Mucosa of descending colon (tissue), 3 donors: Measurements from ENCODE around the gene CCSER1. TPM values are rescaled to one million over a fixed set of nuclear protein-coding genes. Genes with fewer than 3 reads are reported as not detected.

Experiments used
- ATAC-seq: fragments of 200-7000 bp; cut with Tn5 transposase; one replicate; pipeline ENCODE4 v1.9.1; 2020; ENCODE audit warnings: mild to moderate bottlenecking, moderate library complexity
- DNase-seq, 3 donors: peaks; one replicate each; pipeline ENCODE4 v3.0.0-alpha.2; 2020
- H3K36me3 ChIP-seq: fragments of 200-600 bp; one replicate; pipeline ENCODE4 v1.8.0; 2021; ENCODE audit warnings: low read depth, mild to moderate bottlenecking
- H3K4me1 ChIP-seq: fragments of 200-600 bp; one replicate; pipeline ENCODE4 v1.8.0; 2021; ENCODE audit warnings: low read depth, mild to moderate bottlenecking
- H3K4me3 ChIP-seq: fragments of 200-600 bp; one replicate; pipeline ENCODE4 v1.8.0; 2021; ENCODE audit warnings: mild to moderate bottlenecking
- H3K9me3 ChIP-seq: fragments of 200-600 bp; one replicate; pipeline ENCODE4 v1.8.0; 2021; ENCODE audit warnings: mild to moderate bottlenecking
- intact Hi-C, 2 donors: fragments of 100-400 bp; cut with DNase I in 1 of 2; cut with micrococcal nuclease in 1 of 2; formaldehyde crosslinking; loops; one replicate each; pipeline versions ENCODE4 v1.11.0 to v1.11.1; 2022; cut with DNase I, micrococcal nuclease
- total RNA-seq, 3 donors: library from RNA; stranded (reverse); fragmentation: NEBNext Ultra II Directional in 2 of 3; extraction: Animal tissue kit (Norgen Biotek cat#: 25700) in 2 of 3; gene quantifications; one replicate each; pipeline versions ENCODE4 v1.2.1 to v1.2.4, GENCODE V29; 2021 to 2023
- TF ChIP-seq, protein P1 (sequence below): fragments of 200-600 bp; IDR thresholded peaks from one replicate; pipeline ENCODE4 v1.8.0; 2022; ENCODE audit warnings: antibody characterized with exemption, mild to moderate bottlenecking
- donor health status: DM: no; HTN: no; CAD: no; lungs with moderate emphysema.
- donor health status: DM: no; HTN: no; CAD: no.
- donor health status: DM: no; HTN: yes; CAD: no.

The CCSER1 gene
- total RNA-seq, 3 donors from 2014 or later, result 11.1 to 32.4 (median 13.3) TPM

DNA sequence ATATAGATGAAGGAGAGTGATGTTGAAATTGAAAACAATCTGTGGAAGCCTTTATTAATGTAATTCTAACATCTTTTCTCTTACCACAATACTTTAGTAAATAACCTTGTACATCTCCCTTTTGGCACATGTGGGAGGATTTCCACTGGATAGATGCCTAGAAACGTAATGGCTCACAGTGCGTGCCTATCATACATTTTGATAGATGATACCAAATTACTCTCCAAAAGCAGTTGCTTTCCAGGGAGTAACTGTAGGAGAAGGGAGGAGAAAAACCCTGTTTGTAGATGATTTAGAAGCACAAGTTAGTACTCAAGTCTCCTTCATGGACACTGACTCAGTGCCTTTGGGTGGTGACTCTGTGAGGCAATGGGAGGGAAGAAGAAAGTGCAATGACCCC is 476.3 kb downstream of the CCSER1 start:
- DNase-seq (no peak), ATAC-seq (no peak)
- Histone ChIP-seq H3K4me3 (no peak overlapping the region), H3K36me3 (no peaks in the 10 kb centered on the region), H3K9me3 (no peaks in the 10 kb centered on the region), H3K4me1 (no peaks in the 10 kb centered on the region)
- TF ChIP-seq, protein P1, sequence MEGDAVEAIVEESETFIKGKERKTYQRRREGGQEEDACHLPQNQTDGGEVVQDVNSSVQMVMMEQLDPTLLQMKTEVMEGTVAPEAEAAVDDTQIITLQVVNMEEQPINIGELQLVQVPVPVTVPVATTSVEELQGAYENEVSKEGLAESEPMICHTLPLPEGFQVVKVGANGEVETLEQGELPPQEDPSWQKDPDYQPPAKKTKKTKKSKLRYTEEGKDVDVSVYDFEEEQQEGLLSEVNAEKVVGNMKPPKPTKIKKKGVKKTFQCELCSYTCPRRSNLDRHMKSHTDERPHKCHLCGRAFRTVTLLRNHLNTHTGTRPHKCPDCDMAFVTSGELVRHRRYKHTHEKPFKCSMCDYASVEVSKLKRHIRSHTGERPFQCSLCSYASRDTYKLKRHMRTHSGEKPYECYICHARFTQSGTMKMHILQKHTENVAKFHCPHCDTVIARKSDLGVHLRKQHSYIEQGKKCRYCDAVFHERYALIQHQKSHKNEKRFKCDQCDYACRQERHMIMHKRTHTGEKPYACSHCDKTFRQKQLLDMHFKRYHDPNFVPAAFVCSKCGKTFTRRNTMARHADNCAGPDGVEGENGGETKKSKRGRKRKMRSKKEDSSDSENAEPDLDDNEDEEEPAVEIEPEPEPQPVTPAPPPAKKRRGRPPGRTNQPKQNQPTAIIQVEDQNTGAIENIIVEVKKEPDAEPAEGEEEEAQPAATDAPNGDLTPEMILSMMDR, result no peak
- intact Hi-C loops, result no loop called here

DNA sequence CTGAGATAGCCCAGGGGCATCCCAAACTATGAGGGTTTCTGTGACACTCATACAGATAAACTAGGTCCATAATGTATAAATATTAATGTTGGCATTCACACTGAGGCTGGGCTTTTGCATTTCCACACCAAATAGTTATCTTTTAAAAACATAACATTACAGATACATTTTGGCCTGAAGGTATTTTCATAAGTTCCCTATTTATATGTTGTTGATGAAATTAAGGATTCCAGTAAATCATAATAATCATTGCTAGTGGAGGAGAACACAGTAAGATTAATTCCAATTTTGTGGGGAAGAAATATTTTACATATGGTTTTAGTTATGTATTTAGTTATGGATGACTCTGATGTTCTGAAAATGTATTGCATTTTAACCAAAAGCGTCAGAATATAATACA is 479.6 kb downstream of the CCSER1 start:
- no peak for DNase-seq
- Histone ChIP-seq H3K9me3 (no peaks in the 10 kb centered on the region), H3K4me1 (no peaks in the 10 kb centered on the region), H3K4me3 (no peak overlapping the region), H3K36me3 (no peaks in the 10 kb centered on the region)
- no peak for ATAC-seq
- TF ChIP-seq, protein P1, result no peak
- intact Hi-C loops, result no loop called here

DNA sequence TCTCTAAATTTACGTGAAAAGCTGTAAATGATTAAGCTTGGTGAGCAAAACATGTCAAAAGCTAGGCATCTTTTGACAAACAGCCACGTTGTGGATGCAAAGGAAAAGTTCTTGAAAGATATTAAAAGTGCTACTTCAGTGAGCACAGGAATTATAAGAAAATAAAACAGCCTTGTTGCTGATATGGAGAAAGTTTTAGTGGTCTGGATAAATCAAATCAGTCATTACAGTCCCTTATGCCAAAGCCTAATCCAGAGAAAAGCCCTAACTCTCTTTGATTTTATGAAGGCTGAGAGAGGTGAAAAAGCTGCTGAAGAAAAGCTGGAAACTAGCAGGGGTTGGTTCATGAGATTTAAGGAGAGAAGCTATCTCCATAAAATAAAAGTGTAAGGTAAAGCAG is 487.2 kb downstream of the CCSER1 start:
- TF ChIP-seq, protein P1, result no peak
- no peaks in the 10 kb centered on the region for H3K9me3 ChIP-seq
- DNase-seq (no peak), ATAC-seq (no peak)
- H3K4me3 ChIP-seq, result no peak overlapping the region
- no peaks in the 10 kb centered on the region for H3K4me1 ChIP-seq
- H3K36me3 ChIP-seq, result no peaks in the 10 kb centered on the region
- intact Hi-C loops, result no loop called here

DNA sequence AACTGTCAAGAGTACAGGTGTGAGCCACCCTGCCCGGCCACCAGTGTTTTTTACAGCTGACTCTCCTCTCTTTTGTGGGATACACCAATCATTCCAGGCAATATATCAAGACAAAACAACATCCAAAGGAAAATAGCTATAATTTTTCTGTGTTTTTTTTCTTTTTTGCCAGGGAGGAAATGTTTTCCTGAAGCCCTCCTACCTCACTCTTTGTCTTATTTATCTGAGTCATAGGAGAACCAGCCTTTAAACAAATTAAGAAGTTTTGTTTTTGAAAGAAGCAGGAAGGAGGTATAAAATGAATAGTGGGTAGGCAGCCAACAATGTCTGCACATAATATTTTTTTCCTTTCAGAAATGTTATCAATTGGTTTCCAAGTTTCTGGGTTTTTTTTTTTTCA is 493.9 kb downstream of the CCSER1 start:
- TF ChIP-seq, protein P1, result no peak
- intact Hi-C loops, result no loop called here
- no peak overlapping the region for H3K4me3 ChIP-seq
- no peaks in the 10 kb centered on the region for H3K9me3 ChIP-seq
- no peaks in the 10 kb centered on the region for H3K4me1 ChIP-seq
- ATAC-seq (no peak), DNase-seq (no peak)
- H3K36me3 ChIP-seq, result no peaks in the 10 kb centered on the region

DNA sequence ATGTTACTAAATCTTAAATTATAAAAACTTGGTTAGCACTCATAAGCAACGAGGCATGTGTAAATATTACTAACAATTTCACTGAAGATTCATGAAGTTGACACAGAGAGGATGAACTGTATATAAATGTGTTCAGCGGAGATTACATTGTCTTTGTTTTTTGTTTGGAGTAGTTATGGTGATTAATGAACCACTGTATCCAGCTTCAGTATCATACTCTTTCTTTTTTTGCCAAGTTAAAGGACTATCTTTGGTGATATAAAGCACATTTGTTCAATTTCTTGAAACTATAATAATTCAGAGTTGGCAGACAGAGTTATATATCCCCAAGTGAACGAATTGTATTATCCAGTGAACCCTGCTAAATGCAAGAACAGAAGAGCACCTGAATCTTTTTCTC is 497.6 kb downstream of the CCSER1 start:
- no peaks in the 10 kb centered on the region for H3K9me3 ChIP-seq
- ATAC-seq, result no peak
- no peak for DNase-seq
- intact Hi-C loops, result no loop called here
- TF ChIP-seq, protein P1, result no peak
- H3K4me1 ChIP-seq, result no peaks in the 10 kb centered on the region
- H3K4me3 ChIP-seq, result no peak overlapping the region
- H3K36me3 ChIP-seq, result no peaks in the 10 kb centered on the region

- no peaks in the 10 kb centered on the region for H3K36me3 ChIP-seq
- no peak for ATAC-seq
- intact Hi-C loops, result no loop called here
- TF ChIP-seq, protein P1, result no peak
- no peaks in the 10 kb centered on the region for H3K9me3 ChIP-seq
- DNase-seq, result no peak
- no peaks in the 10 kb centered on the region for H3K4me1 ChIP-seq
- H3K4me3 ChIP-seq, result no peak overlapping the region
Observed at GRCh38 chr4:90641861-90642599, 514.8 kb downstream of the CCSER1 start.
